Parathyroid adenoma (tissue), 2 donors: ENCODE results near the gene SLC49A4.

Experiments
- H2AFZ ChIP-seq: fragments of 300-600 bp; sonication (generic); one replicate; pipeline ENCODE4 v1.7.0; 2017; ENCODE audit warnings: antibody characterized with exemption, mild to moderate bottlenecking
- H3K27ac ChIP-seq: fragments of 300-600 bp; sonication (generic); one replicate; pipeline ENCODE4 v1.7.0; 2017
- H3K27me3 ChIP-seq: fragments of 300-600 bp; sonication (generic); one replicate; pipeline ENCODE4 v1.7.0; 2017; ENCODE audit warnings: low read length; ENCODE audit not compliant: control insufficient read depth, insufficient read depth
- H3K36me3 ChIP-seq: fragments of 300-600 bp; sonication (generic); one replicate; pipeline ENCODE4 v1.7.0; 2017; ENCODE audit warnings: low read length; ENCODE audit not compliant: control insufficient read depth, insufficient read depth
- H3K4me1 ChIP-seq: fragments of 300-600 bp; sonication (generic); one replicate; pipeline ENCODE4 v1.7.0; 2017; ENCODE audit warnings: control low read depth
- H3K4me2 ChIP-seq: fragments of 300-600 bp; sonication (generic); one replicate; pipeline ENCODE4 v1.7.0; 2017; ENCODE audit warnings: low read length
- H3K4me3 ChIP-seq: fragments of 300-600 bp; sonication (generic); one replicate; pipeline ENCODE4 v1.7.0; 2017; ENCODE audit warnings: low read depth, low read length
- H3K79me2 ChIP-seq: fragments of 300-600 bp; sonication (generic); one replicate; pipeline ENCODE4 v1.7.0; 2017; ENCODE audit warnings: control low read depth
- H3K9ac ChIP-seq: fragments of 300-600 bp; sonication (generic); one replicate; pipeline ENCODE4 v1.7.0; 2017; ENCODE audit warnings: mild to moderate bottlenecking
- H3K9me3 ChIP-seq: fragments of 300-600 bp; sonication (generic); one replicate; pipeline ENCODE4 v1.7.0; 2017; ENCODE audit warnings: low read length; ENCODE audit not compliant: control insufficient read depth
- TF ChIP-seq, protein P1 (sequence below): fragments of 300-600 bp; sonication (generic); IDR thresholded peaks from one replicate; pipeline ENCODE4 v1.7.0; 2017; ENCODE audit warnings: antibody characterized with exemption, mild to moderate bottlenecking
- donor health status: primary hyperparathyroidism.

The SLC49A4 gene

DNA sequence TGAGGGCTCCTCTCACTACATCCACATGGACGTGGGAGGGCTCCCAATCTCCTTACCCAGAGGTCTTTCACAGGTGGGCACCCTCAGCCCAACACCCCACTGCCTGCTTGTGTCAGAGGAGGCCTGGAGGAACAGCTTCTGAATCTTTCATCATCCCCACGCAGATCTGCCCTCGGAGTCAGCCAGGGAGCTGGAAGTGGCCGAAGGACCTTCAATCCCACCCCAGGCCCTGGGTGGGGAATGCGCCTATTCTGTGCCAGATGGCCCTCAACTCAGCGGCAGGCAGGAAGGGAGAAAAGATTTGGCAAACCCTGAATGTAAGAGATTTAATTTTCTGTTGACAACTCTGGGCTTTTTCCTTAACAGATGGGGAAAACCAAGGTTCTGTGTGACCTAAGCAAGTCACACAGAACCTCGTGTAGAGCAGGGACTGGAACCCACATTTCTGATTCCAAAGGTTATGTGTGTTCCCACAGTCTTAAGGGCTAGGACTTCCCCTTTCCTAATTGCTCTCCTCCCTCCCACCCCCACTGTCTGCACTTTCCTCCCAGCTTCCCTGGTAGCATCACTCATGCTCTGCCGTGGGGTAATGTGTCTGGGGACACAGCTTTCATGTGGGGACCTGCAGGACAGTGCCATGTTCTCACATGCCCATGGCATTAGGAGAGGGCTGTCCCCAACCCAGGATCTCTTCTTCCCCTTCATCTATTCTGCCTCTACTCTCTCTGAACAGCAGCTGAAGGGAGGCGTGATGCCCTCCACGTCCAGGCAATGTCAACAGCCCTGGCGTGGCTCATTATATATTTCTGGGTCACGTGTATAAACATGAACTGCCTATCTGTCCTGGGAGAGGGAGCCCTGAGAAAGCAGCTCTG lies 134.6 kb downstream of the SLC49A4 start:
- H3K4me3 ChIP-seq = no peak overlapping the region
- H3K9me3 ChIP-seq = no peaks in the 10 kb centered on the region
- H2AFZ ChIP-seq = no peak overlapping the region
- H3K9ac ChIP-seq = no peak overlapping the region
- H3K79me2 ChIP-seq = no peaks in the 10 kb centered on the region
- no peak overlapping the region for H3K4me2 ChIP-seq
- H3K27me3 ChIP-seq = no peaks in the 10 kb centered on the region
- no peaks in the 10 kb centered on the region for H3K4me1 ChIP-seq
- no peaks in the 10 kb centered on the region for H3K36me3 ChIP-seq
- no peak overlapping the region for H3K27ac ChIP-seq
- TF ChIP-seq, protein P1, sequence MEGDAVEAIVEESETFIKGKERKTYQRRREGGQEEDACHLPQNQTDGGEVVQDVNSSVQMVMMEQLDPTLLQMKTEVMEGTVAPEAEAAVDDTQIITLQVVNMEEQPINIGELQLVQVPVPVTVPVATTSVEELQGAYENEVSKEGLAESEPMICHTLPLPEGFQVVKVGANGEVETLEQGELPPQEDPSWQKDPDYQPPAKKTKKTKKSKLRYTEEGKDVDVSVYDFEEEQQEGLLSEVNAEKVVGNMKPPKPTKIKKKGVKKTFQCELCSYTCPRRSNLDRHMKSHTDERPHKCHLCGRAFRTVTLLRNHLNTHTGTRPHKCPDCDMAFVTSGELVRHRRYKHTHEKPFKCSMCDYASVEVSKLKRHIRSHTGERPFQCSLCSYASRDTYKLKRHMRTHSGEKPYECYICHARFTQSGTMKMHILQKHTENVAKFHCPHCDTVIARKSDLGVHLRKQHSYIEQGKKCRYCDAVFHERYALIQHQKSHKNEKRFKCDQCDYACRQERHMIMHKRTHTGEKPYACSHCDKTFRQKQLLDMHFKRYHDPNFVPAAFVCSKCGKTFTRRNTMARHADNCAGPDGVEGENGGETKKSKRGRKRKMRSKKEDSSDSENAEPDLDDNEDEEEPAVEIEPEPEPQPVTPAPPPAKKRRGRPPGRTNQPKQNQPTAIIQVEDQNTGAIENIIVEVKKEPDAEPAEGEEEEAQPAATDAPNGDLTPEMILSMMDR = no peak

DNA sequence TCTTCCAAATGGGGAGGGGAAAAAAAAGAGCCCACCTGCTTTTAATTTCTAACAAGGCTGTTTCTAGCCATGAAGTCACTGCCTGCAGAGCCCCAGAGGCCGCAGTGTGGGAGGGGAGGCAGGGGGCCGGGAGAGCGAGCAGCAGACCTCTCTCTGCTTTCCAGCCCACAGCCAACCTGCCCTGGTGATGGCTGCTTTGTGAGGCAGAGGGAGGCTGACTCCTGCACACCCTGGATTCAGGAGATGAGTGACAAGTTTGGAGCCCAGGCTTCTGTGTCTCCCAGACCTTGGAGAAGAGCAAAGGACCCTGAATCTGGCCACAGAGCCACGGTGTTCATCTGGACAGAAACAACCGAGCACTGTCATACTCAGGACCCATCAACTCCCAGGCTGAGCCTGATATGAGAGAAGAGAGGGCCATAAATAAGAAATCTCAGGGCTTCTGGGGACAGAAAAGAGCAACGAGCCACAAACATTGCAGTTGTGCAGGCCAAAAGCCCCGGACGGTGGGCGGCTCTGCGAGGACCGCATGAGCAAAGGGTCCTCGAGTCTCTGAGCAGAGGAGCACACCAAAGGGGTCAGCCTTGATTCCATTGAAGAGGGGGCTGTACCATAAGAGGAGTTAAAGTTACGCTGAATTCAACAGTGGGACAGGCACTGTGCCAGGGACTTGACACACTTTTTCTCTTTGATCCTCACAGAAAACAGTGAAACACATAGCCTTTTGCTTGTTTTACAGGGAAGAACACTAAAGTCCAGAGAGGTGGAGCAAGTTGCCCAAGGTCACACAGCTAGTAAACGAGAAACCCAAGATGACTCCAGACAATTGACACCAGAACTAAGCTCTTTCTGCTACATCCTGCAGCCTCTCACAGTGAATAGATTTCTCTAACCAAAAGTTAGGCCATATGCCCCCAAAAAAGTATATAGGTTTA lies 135.5 kb downstream of the SLC49A4 start:
- Histone ChIP-seq H3K9ac (no peak overlapping the region), H3K79me2 (no peaks in the 10 kb centered on the region), H3K27me3 (no peaks in the 10 kb centered on the region), H3K4me3 (no peak overlapping the region), H2AFZ (no peak overlapping the region), H3K27ac (no peak overlapping the region), H3K9me3 (no peaks in the 10 kb centered on the region), H3K4me2 (no peak overlapping the region), H3K36me3 (no peaks in the 10 kb centered on the region), H3K4me1 (no peaks in the 10 kb centered on the region)
- TF ChIP-seq, protein P1 = no peak
